ENCODE data around the gene INPP5K.

DNA sequence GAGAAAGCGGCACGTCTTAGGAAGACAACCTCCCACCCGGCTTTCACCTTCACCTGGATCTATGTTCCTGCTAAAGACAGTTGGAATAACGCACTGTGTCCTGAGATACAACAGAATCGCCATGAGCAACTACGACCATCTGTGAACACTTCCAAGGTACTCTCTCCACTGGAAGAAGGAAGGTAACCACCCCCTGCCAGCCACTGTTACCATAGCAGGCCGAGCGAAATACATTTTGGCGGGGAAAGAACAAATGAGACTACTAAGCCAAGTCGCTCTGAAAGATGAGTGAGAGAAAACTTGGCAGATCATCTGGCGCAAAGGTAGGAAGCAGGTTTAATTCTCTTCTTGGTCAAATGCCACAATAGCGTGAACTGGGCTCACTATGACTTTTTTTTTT, 70.2 kb downstream of the INPP5K start:
- TF ChIP-seq, protein P1, sequence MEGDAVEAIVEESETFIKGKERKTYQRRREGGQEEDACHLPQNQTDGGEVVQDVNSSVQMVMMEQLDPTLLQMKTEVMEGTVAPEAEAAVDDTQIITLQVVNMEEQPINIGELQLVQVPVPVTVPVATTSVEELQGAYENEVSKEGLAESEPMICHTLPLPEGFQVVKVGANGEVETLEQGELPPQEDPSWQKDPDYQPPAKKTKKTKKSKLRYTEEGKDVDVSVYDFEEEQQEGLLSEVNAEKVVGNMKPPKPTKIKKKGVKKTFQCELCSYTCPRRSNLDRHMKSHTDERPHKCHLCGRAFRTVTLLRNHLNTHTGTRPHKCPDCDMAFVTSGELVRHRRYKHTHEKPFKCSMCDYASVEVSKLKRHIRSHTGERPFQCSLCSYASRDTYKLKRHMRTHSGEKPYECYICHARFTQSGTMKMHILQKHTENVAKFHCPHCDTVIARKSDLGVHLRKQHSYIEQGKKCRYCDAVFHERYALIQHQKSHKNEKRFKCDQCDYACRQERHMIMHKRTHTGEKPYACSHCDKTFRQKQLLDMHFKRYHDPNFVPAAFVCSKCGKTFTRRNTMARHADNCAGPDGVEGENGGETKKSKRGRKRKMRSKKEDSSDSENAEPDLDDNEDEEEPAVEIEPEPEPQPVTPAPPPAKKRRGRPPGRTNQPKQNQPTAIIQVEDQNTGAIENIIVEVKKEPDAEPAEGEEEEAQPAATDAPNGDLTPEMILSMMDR (IDR thresholded peaks at IDR 0.05) = no peak
- TF ChIP-seq POLR2A (IDR thresholded peaks at IDR 0.05) = no peak
